ENCODE data around the gene EFCAB5.
"Not testable (repeated sequence)": the region's sequence is repeated elsewhere in the genome, so short reads cannot be mapped to it uniquely, and the experiment has no call there.

Gene EFCAB5

GRCh38 chr17:30027676-30028075, 86.2 kb downstream of the EFCAB5 start:
- DNase-seq (ENCODE audit: extremely low spot score) = no peak
- CTCF ChIA-PET = interaction anchor here (2.1 to 2.7 kb wide), 2 partner anchors 65 to 68 kb away, joined by 8 to 13 read pairs; no protein-coding TSS in a partner anchor

GRCh38 chr17:30031214-30031869, 89.9 kb downstream of the EFCAB5 start:
- no peak for TF ChIP-seq CTCF (IDR thresholded peaks at IDR 0.05; ENCODE audit: control extremely low read depth, extremely low read depth, low read depth, missing control alignments)
- ChIA-PET CTCF (interaction anchor here (1.3 to 4.6 kb wide), 9 partner anchors 10 to 220 kb away, joined by 3 to 41 read pairs (median 6); no protein-coding TSS in a partner anchor), POLR2A (no interaction called here)
- DNase-seq (ENCODE audit: extremely low spot score) = peak; percentile 18

More at GRCh38 chr17:30027676-30028075, 86.2 kb downstream of the EFCAB5 start:
- POLR2A ChIA-PET = no interaction called here
- TF ChIP-seq CTCF (IDR thresholded peaks at IDR 0.05; ENCODE audit: control extremely low read depth, extremely low read depth, low read depth, missing control alignments) = no peak

- CTCF ChIA-PET = interaction anchor here (1.0 to 1.4 kb wide), 3 partner anchors 13 to 54 kb away, joined by 3 to 4 read pairs (median 3); no protein-coding TSS in a partner anchor
- TF ChIP-seq CTCF (IDR thresholded peaks at IDR 0.05; ENCODE audit: control extremely low read depth, extremely low read depth, low read depth, missing control alignments) = no peak
- no peak for DNase-seq (ENCODE audit: extremely low spot score)
- POLR2A ChIA-PET = no interaction called here
Observed at GRCh38 chr17:30035369-30035768, 93.9 kb downstream of the EFCAB5 start.

- POLR2A ChIA-PET; DNase-seq (ENCODE audit: extremely low spot score): not testable (repeated sequence)
- CTCF ChIA-PET = interaction anchor here (1.1 to 1.4 kb wide), 5 partner anchors 8 to 110 kb away, joined by 4 to 5 read pairs (median 4); partner anchors contain the start of gene SSH2
Observed at GRCh38 chr17:30040719-30041518, 99.5 kb downstream of the EFCAB5 start.

- ChIA-PET POLR2A (no interaction called here), CTCF (interaction anchor here (1.2 to 1.3 kb wide), 2 partner anchors 9 to 36 kb away, joined by 3 to 4 read pairs; no protein-coding TSS in a partner anchor)
- TF ChIP-seq CTCF (IDR thresholded peaks at IDR 0.05; ENCODE audit: control extremely low read depth, extremely low read depth, low read depth, missing control alignments) = no peak
- DNase-seq (ENCODE audit: extremely low spot score) = no peak
Observed at GRCh38 chr17:30041551-30041950, 100.1 kb downstream of the EFCAB5 start.

- no peak for DNase-seq (ENCODE audit: extremely low spot score)
- TF ChIP-seq CTCF (IDR thresholded peaks at IDR 0.05; ENCODE audit: control extremely low read depth, extremely low read depth, low read depth, missing control alignments) = no peak
- POLR2A ChIA-PET = no interaction called here
- CTCF ChIA-PET = interaction anchor here (0.8 to 1.6 kb wide), 7 partner anchors 8 to 43 kb away, joined by 3 to 7 read pairs (median 3); no protein-coding TSS in a partner anchor
Observed at GRCh38 chr17:30062372-30062771, 120.9 kb downstream of the EFCAB5 start.

Measured in GM10248 (cell line).